Prostate gland (tissue), 2 donors: ENCODE data around the gene GLIS2.

Source experiments
- CTCF ChIP-seq, 4 experiments: fragments of 200-600 bp in 2 of 4; fragments of 450-650 bp in 2 of 4; sonication (generic) in 2 of 4; IDR thresholded peaks; 1 replicate in 3 of 4; 2 replicates in 1 of 4; pipeline ENCODE4 v1.5.1; 2016 to 2019; ENCODE audit warnings: antibody characterized with exemption in 4 of 4, mild to moderate bottlenecking in 2 of 4, moderate library complexity in 2 of 4
- POLR2A ChIP-seq: fragments of 450-650 bp; IDR thresholded peaks from one replicate; pipeline ENCODE4 v1.6.1; 2016; ENCODE audit warnings: antibody characterized with exemption, mild to moderate bottlenecking
- POLR2AphosphoS5 ChIP-seq: sonication (generic); formaldehyde crosslinking; IDR thresholded peaks from one replicate; pipeline ENCODE4 v1.6.1; 2017; ENCODE audit warnings: antibody characterized with exemption

- TF ChIP-seq CTCF (IDR thresholded peaks at IDR 0.05) (no peak), POLR2A (no peak), POLR2AphosphoS5 (no peak)
Measured at GRCh38 chr16:4361033-4361943, 45.4 kb downstream of the GLIS2 start.
